HUES64 (cell line): ENCODE data around the gene DACT2.
"Not testable (repeated sequence)": the region's sequence is repeated elsewhere in the genome, so short reads cannot be mapped to it uniquely, and the experiment has no call there.

Source experiments
- H3K27ac ChIP-seq: 2 replicates; pipeline ENCODE4 v1.7.0; 2013; ENCODE audit warnings: low read depth, low read length, inconsistent platforms
- H3K27me3 ChIP-seq: 2 replicates; pipeline ENCODE4 v1.6.1; 2013; ENCODE audit warnings: mild to moderate bottlenecking, low read length; ENCODE audit not compliant: insufficient read depth
- H3K36me3 ChIP-seq: 2 replicates; pipeline ENCODE4 v1.6.1; 2013; ENCODE audit warnings: mild to moderate bottlenecking, low read length; ENCODE audit not compliant: insufficient read depth
- H3K4me1 ChIP-seq: 2 replicates; pipeline ENCODE4 v1.6.1; 2013; ENCODE audit warnings: mild to moderate bottlenecking, low read length, moderate library complexity; ENCODE audit not compliant: insufficient read depth
- H3K4me3 ChIP-seq: 2 replicates; pipeline ENCODE4 v1.5.1; 2013; ENCODE audit warnings: mild to moderate bottlenecking, low read length, moderate library complexity
- H3K9ac ChIP-seq: 2 replicates; pipeline ENCODE4 v1.6.1; 2013; ENCODE audit warnings: mild to moderate bottlenecking, low read depth, low read length
- H3K9me3 ChIP-seq: 2 replicates; pipeline ENCODE4 v1.6.1; 2013; ENCODE audit warnings: low read depth, low read length; ENCODE audit not compliant: insufficient read depth
- whole genome bisulfite sequencing: fragments of 150-250, 120-280 bp; methylation state at CpG from one replicate; pipeline ENCODE4 v1.1.7; 2013; ENCODE audit warnings: missing lambda C conversion rate; 5-methylcytosine and 5-hydroxymethylcytosine counted together

DACT2 gene

GRCh38 chr6:168362276-168362990 lies 42.9 kb upstream of the DACT2 start:
- H3K27me3 ChIP-seq: no peaks in the 10 kb centered on the region
- 96% methylated on average over 10 of the region's 10 CpGs for WGBS
- no peak overlapping the region for H3K4me3 ChIP-seq
- H3K9ac ChIP-seq: no peak overlapping the region
- 0 out of 2 replicates have a peak, but pooled peaks cover 2% of the 10 kb centered on the region for H3K9me3 ChIP-seq
- no peaks in the 10 kb centered on the region for H3K36me3 ChIP-seq
- no peak overlapping the region for H3K27ac ChIP-seq
- H3K4me1 ChIP-seq: no peaks in the 10 kb centered on the region

- 0 out of 2 replicates have a peak, but pooled peaks cover 2% of the 10 kb centered on the region for H3K9me3 ChIP-seq
- H3K36me3 ChIP-seq: no peaks in the 10 kb centered on the region
- H3K9ac ChIP-seq: no peak overlapping the region
- H3K4me3 ChIP-seq: no peak overlapping the region
- WGBS: 95% methylated on average over 9 of the region's 9 CpGs
- no peaks in the 10 kb centered on the region for H3K27me3 ChIP-seq
- no peak overlapping the region for H3K27ac ChIP-seq
- no peaks in the 10 kb centered on the region for H3K4me1 ChIP-seq
Measured at GRCh38 chr6:168361766-168362165, 42.2 kb upstream of the DACT2 start.

GRCh38 chr6:168359794-168360193 lies 40.2 kb upstream of the DACT2 start:
- Histone ChIP-seq H3K4me1 (no peaks in the 10 kb centered on the region), H3K27ac (no peak overlapping the region), H3K36me3 (no peaks in the 10 kb centered on the region), H3K9ac (no peak overlapping the region), H3K27me3 (no peaks in the 10 kb centered on the region), H3K9me3 (0 out of 2 replicates have a peak, but pooled peaks cover 2% of the 10 kb centered on the region), H3K4me3 (no peak overlapping the region)
- WGBS: 87% methylated on average over 14 of the region's 14 CpGs

GRCh38 chr6:168358842-168359420 lies 39.4 kb upstream of the DACT2 start:
- Histone ChIP-seq H3K4me3 (no peak overlapping the region), H3K27ac (no peak overlapping the region), H3K27me3 (no peaks in the 10 kb centered on the region), H3K9me3 (0 out of 2 replicates have a peak, but pooled peaks cover 2% of the 10 kb centered on the region), H3K4me1 (no peaks in the 10 kb centered on the region), H3K36me3 (no peaks in the 10 kb centered on the region), H3K9ac (no peak overlapping the region)
- WGBS: 93% methylated on average over 16 of the region's 20 CpGs

GRCh38 chr6:168356872-168357271 lies 37.3 kb upstream of the DACT2 start:
- not testable (repeated sequence) for H3K4me3 ChIP-seq, H3K27me3 ChIP-seq, H3K4me1 ChIP-seq, H3K9me3 ChIP-seq, H3K36me3 ChIP-seq, H3K9ac ChIP-seq, H3K27ac ChIP-seq
- WGBS: 91% methylated on average over 15 of the region's 20 CpGs

- no peak overlapping the region for H3K4me3 ChIP-seq
- no peaks in the 10 kb centered on the region for H3K36me3 ChIP-seq
- WGBS: 64% methylated on average over 28 of the region's 28 CpGs
- no peaks in the 10 kb centered on the region for H3K9me3 ChIP-seq
- H3K4me1 ChIP-seq: no peaks in the 10 kb centered on the region
- no peak overlapping the region for H3K27ac ChIP-seq
- no peaks in the 10 kb centered on the region for H3K27me3 ChIP-seq
- H3K9ac ChIP-seq: no peak overlapping the region
Measured at GRCh38 chr6:168355716-168356522, 36.3 kb upstream of the DACT2 start.

- Histone ChIP-seq H3K9ac (no peak overlapping the region), H3K4me1 (no peaks in the 10 kb centered on the region), H3K36me3 (no peaks in the 10 kb centered on the region)
Measured at GRCh38 chr6:168354338-168354737, 34.8 kb upstream of the DACT2 start.

GRCh38 chr6:168353041-168353440 lies 33.5 kb upstream of the DACT2 start:
- 96% methylated on average over 9 of the region's 9 CpGs for WGBS
- no peak overlapping the region for H3K9ac ChIP-seq
- no peaks in the 10 kb centered on the region for H3K4me1 ChIP-seq
- no peaks in the 10 kb centered on the region for H3K36me3 ChIP-seq
- no peaks in the 10 kb centered on the region for H3K9me3 ChIP-seq
- no peak overlapping the region for H3K27ac ChIP-seq
- no peaks in the 10 kb centered on the region for H3K27me3 ChIP-seq
- no peak overlapping the region for H3K4me3 ChIP-seq

More at GRCh38 chr6:168354338-168354737, 34.8 kb upstream of the DACT2 start:
- no peak overlapping the region for H3K27ac ChIP-seq
- WGBS: 91% methylated on average over 8 of the region's 10 CpGs
- H3K9me3 ChIP-seq: no peaks in the 10 kb centered on the region
- H3K4me3 ChIP-seq: no peak overlapping the region
- H3K27me3 ChIP-seq: no peaks in the 10 kb centered on the region

GRCh38 chr6:168352096-168352495 lies 32.5 kb upstream of the DACT2 start:
- 90% methylated on average over 4 of the region's 5 CpGs for WGBS
- H3K9ac ChIP-seq: no peak overlapping the region
- H3K36me3 ChIP-seq: no peaks in the 10 kb centered on the region
- H3K4me1 ChIP-seq: no peaks in the 10 kb centered on the region
- H3K4me3 ChIP-seq: no peak overlapping the region
- no peaks in the 10 kb centered on the region for H3K27me3 ChIP-seq
- H3K27ac ChIP-seq: no peak overlapping the region
- H3K9me3 ChIP-seq: no peaks in the 10 kb centered on the region

GRCh38 chr6:168349718-168350210 lies 30.2 kb upstream of the DACT2 start:
- no peaks in the 10 kb centered on the region for H3K27me3 ChIP-seq
- H3K9me3 ChIP-seq: no peaks in the 10 kb centered on the region
- H3K4me3 ChIP-seq: no peak overlapping the region
- no peaks in the 10 kb centered on the region for H3K36me3 ChIP-seq
- H3K4me1 ChIP-seq: no peaks in the 10 kb centered on the region
- H3K27ac ChIP-seq: no peak overlapping the region
- no peak overlapping the region for H3K9ac ChIP-seq
- 88% methylated on average over 4 of the region's 4 CpGs for WGBS

- Histone ChIP-seq H3K27me3 (0 out of 2 replicates have a peak, but pooled peaks cover 2% of the 10 kb centered on the region), H3K9ac (no peak overlapping the region), H3K27ac (no peak overlapping the region), H3K4me1 (no peaks in the 10 kb centered on the region), H3K36me3 (no peaks in the 10 kb centered on the region), H3K4me3 (no peak overlapping the region), H3K9me3 (no peaks in the 10 kb centered on the region)
- 87% methylated on average over 8 of the region's 8 CpGs for WGBS
Measured at GRCh38 chr6:168348186-168348585, 28.6 kb upstream of the DACT2 start.
